HL-60 (cell line): ENCODE data around the gene PRUNE1.

Experiments
- CTCF ChIP-seq: IDR thresholded peaks from one replicate; pipeline ENCODE4 v1.5.1; 2011; ENCODE audit warnings: low read length, control low read depth, inconsistent platforms; ENCODE audit not compliant: insufficient read depth
- GABPA ChIP-seq: IDR thresholded peaks from 2 replicates; pipeline ENCODE4 v1.6.1; 2012; ENCODE audit warnings: low read depth

- TF ChIP-seq CTCF (no peak), GABPA (no peak)
Observed at GRCh38 chr1:151007853-151008243, 401 bp upstream of the PRUNE1 start.
